Right atrium auricular region (tissue), 2 donors: ENCODE measurements around the gene PGGT1B. TPM values are rescaled to one million over a fixed set of nuclear protein-coding genes. Genes with fewer than 3 reads are reported as not detected.
"Not testable (repeated sequence)": the region's sequence is repeated elsewhere in the genome, so short reads cannot be mapped to it uniquely, and the experiment has no call there.

Experiments
- DNase-seq: peaks from one replicate; pipeline ENCODE4 v3.0.0-alpha.2; 2019; ENCODE audit warnings: low spot score
- H3K27ac ChIP-seq, 2 donors: fragments of 200-600 bp; sonication (generic); 1 replicate in 1 of 2; 2 replicates in 1 of 2; pipeline ENCODE4 v1.5.1; 2016 to 2019
- H3K27me3 ChIP-seq, 2 donors: fragments of 200-600 bp; sonication (generic); one replicate each; pipeline versions ENCODE4 v1.5.1 to v1.6.0; 2017 to 2019
- H3K36me3 ChIP-seq: fragments of 200-600 bp; sonication (generic); one replicate; pipeline ENCODE4 v1.5.1; 2016
- H3K4me1 ChIP-seq, 2 donors: fragments of 200-600 bp; sonication (generic); one replicate each; pipeline versions ENCODE4 v1.5.1 to v1.6.0; 2017 to 2019
- H3K4me3 ChIP-seq, 2 donors: fragments of 200-600 bp; sonication (generic); 1 replicate in 1 of 2; 2 replicates in 1 of 2; pipeline ENCODE4 v1.5.1; 2017 to 2019; ENCODE audit warnings: mild to moderate bottlenecking in 1 of 2, moderate library complexity in 1 of 2
- H3K9me3 ChIP-seq, 2 donors: fragments of 200-600 bp; sonication (generic); one replicate each; pipeline ENCODE4 v1.5.1; 2019
- CTCF ChIP-seq, 2 donors: fragments of 200-600 bp; sonication (generic); IDR thresholded peaks; one replicate each; pipeline ENCODE4 v1.5.1; 2019; ENCODE audit warnings: antibody characterized with exemption in 2 of 2
- total RNA-seq, 2 donors: library from RNA; depleted of rRNA; stranded (reverse); fragments of >200 nt; gene quantifications; one replicate each; pipeline ENCODE4 v1.1.0, GENCODE V29; 2016

PGGT1B gene
- total RNA-seq, 2 donors from 2014 or later: 4.3 to 8.8 TPM

GRCh38 chr5:115260248-115260647, 2.4 kb downstream of the PGGT1B start:
- H3K4me3 ChIP-seq: no peak overlapping the region
- no peaks in the 10 kb centered on the region for H3K36me3 ChIP-seq
- no peak for TF ChIP-seq CTCF (IDR thresholded peaks at IDR 0.05)
- no peaks in the 10 kb centered on the region for H3K27me3 ChIP-seq
- DNase-seq: no peak
- H3K4me1 ChIP-seq: peaks cover 0 to 30% of the 10 kb centered on the region in 2 donors
- H3K9me3 ChIP-seq: no peaks in the 10 kb centered on the region
- no peak overlapping the region for H3K27ac ChIP-seq

- H3K9me3 ChIP-seq: no peaks in the 10 kb centered on the region
- H3K4me3 ChIP-seq: no peak overlapping the region
- H3K27ac ChIP-seq: no peak overlapping the region
- DNase-seq: no peak
- no peaks in the 10 kb centered on the region for H3K27me3 ChIP-seq
- peaks cover 0 to 37% of the 10 kb centered on the region in 2 donors for H3K4me1 ChIP-seq
- no peaks in the 10 kb centered on the region for H3K36me3 ChIP-seq
- TF ChIP-seq CTCF (IDR thresholded peaks at IDR 0.05): no peak
Measured at GRCh38 chr5:115257981-115258380, 4.7 kb downstream of the PGGT1B start.

GRCh38 chr5:115249379-115249778, 13.3 kb downstream of the PGGT1B start:
- not testable (repeated sequence) for H3K9me3 ChIP-seq, H3K36me3 ChIP-seq, H3K27me3 ChIP-seq, DNase-seq, H3K4me3 ChIP-seq, H3K27ac ChIP-seq
- peaks cover 0 to 10% of the 10 kb centered on the region in 2 donors for H3K4me1 ChIP-seq

- Histone ChIP-seq H3K4me3 (no peak overlapping the region), H3K9me3 (no peaks in the 10 kb centered on the region), H3K4me1 (peaks cover 0 to 12% of the 10 kb centered on the region in 2 donors), H3K27me3 (no peaks in the 10 kb centered on the region), H3K36me3 (no peaks in the 10 kb centered on the region), H3K27ac (no peak overlapping the region)
- peak; percentile 52 to 78 for TF ChIP-seq CTCF (IDR thresholded peaks at IDR 0.05)
- no peak for DNase-seq
Measured at GRCh38 chr5:115246361-115246991, 16.2 kb downstream of the PGGT1B start.

GRCh38 chr5:115243412-115243811, 19.3 kb downstream of the PGGT1B start:
- H3K27me3 ChIP-seq: no peaks in the 10 kb centered on the region
- TF ChIP-seq CTCF (IDR thresholded peaks at IDR 0.05): no peak
- no peak for DNase-seq
- H3K36me3 ChIP-seq: peaks cover 16% of the 10 kb centered on the region
- H3K4me1 ChIP-seq: peaks cover 0 to 12% of the 10 kb centered on the region in 2 donors
- no peak overlapping the region for H3K27ac ChIP-seq
- no peak overlapping the region for H3K4me3 ChIP-seq
- H3K9me3 ChIP-seq: no peaks in the 10 kb centered on the region

- H3K4me3 ChIP-seq: no peak overlapping the region
- H3K27ac ChIP-seq: no peak overlapping the region
- no peaks in the 10 kb centered on the region for H3K27me3 ChIP-seq
- H3K4me1 ChIP-seq: peaks cover 0 to 12% of the 10 kb centered on the region in 2 donors
- peaks cover 21% of the 10 kb centered on the region for H3K36me3 ChIP-seq
- DNase-seq: no peak
- no peaks in the 10 kb centered on the region for H3K9me3 ChIP-seq
- TF ChIP-seq CTCF (IDR thresholded peaks at IDR 0.05): no peak
Measured at GRCh38 chr5:115241881-115242642, 20.6 kb downstream of the PGGT1B start.
